Activated CD4-positive, alpha-beta T cell treated with anti-CD3 and anti-CD28 coated beads, Interleukin-2, Interleukin-6, amounts not matched to agents 100 ng/mL and 50 ng/mL, durations not matched to agents 16 hours and 8 hours (primary cell): ENCODE measurements around the gene PRICKLE1.

ENCODE experiments used
- DNase-seq: peaks from one replicate; pipeline ENCODE4 v3.0.0-alpha.2; 2020

PRICKLE1 gene

DNA sequence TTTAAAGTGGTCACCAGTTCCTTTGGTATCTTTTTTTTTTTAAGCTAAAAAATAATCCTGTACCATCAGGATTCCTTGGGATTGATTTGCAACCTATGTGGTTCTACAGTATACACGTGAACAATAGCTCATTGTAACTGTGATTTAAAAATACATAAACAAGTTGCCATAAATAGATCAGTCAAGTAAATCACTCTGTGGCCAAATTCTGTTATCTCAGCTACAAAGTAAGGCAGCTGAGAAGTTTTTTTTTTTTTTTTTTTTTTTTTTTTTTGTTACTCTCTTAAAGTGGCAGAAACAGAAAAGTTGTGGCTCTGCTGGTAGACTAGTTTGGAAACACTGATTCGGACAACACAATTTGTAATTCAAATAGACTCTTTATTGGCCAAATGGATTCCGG, 104.5 kb downstream of the PRICKLE1 start:
- no peak for DNase-seq

DNA sequence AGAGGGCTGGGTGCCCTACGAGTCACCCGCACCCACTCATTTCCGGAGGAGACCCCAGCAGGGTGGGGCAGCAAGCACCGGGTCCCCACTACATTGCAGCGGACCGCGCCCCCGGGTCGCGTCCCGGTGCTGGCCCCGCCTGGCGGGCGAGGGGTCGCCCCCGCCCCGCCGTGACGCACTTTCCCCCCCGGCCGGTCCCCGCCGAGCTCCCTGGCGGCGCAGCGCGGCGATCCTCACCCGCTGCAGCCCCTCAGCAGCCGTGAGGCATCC, 106.1 kb downstream of the PRICKLE1 start:
- no peak for DNase-seq

DNA sequence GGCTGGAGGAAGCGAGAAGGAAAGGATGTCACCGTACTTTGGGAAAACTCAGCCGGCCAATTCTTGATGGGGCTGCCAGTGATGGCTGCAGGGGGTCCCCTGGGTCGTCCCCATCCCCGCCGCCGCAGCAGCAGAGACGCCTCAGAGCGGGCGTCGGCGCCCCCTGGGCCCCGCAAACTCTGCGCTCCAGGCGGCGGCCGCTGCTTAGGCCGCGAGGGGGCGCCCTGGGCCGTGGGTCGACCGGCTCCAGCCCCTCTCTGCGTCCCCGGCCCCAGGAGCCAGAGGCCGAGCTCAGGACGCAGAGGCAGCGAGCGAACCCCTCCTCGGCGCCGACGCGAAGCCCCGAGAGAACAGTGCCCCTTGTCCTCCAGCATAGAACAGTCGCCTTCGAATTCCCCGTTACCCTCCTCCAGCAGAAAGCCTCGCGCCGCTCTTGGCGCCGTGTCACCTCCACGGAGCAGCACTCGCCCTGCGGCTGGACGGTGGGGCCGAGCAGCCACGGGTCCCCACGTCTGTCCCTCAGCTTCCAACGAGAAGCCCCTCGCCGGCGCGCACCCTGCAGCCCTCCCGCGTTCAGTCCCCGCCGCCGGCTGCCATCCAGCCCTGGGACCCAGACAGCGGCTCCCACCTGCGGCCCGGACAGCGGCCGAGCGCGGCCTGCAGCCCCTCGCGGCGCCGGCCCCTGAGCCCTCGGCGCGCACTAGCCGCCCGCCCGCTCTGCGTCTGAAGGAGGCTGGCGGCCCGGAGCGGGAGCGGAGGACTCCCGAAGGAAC, 106.6 kb downstream of the PRICKLE1 start:
- peak; percentile 67 for DNase-seq

DNA sequence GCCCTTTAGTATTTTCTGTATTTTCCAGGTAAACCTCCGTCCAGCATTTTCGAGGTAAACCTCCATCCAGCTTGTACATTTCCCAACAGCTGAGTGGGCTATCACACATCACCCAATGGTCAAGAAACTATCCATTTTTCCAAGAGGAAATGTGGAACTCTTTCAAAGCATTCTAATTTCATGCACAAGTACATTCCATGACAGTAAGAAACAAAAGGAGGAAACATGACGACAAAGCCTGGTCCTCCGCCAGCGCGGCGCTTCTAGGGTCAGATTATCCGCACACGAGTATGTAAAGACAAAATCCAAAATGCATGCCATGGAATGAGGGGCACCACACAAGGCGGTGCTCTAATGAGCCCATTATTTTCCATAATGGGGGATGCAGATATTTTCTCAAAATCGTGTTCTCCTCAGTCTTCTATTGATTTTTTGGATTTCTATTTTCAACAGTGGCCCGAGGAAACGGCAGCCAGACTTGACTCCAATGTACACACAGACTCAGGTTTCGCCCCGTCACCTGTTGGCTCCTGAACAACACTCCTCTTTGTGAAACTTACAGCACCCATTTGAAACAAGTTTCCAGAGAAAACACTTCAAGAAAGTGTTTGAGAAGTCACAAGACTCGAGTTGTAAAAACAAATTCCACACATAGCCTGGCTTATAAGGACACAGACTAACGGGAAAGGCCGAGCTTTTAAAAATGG, 107.4 kb downstream of the PRICKLE1 start:
- DNase-seq, result no peak

DNA sequence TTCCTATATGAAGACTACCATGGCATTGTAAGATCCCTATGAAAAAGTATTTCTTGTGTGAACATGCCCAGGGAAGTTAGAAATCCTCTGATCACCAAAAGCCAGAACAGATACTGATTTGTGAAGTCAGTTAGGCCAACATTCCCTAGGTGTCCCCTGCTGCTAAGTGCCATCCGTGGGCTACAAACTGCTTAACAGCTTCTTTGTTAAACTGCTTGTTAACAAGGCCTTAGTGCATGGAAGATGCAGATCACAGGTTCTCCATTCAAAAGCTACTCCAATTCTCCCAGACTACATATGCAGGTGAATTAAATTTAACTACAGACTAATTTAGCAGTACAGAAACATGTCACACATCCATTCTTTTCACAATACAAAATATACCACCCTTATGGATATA, 108.2 kb downstream of the PRICKLE1 start:
- no peak for DNase-seq

DNA sequence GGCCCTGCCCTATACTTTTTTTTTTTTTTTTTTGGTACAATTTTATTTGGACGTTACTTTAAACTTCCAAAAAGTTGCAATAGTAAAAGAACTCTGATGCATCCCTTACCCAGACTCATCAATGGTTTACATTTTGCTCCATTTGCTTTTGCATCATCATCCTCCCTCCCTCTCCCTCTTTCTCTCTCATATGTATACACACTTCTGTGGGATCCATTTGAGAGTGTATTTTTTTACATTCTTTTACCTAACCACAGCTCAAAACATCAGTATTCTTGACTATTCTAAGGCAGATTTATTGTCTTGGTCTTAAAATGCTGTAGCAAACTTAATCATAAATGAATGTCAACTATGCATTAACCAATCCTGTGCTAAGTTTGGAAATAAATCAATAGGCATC, 111.6 kb downstream of the PRICKLE1 start:
- DNase-seq, result no peak

DNA sequence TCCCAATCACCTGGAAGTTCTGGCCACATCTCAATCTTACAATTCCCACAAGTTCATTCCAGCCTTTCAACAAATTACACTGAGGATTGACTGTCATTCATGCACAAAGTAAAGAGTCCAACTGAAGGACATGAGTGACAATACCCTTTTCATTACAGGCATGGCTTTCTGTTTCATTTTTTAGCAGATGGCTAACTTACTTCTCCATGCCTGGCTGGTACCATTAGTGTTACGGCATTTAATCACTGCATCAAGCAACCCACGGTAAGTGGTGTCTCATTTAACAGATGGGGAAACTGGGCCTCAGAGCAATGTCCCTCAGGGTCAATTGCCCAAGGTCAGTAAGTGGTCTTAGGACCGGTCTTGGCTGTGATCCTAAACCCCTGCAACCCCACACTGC, 114.4 kb downstream of the PRICKLE1 start:
- DNase-seq, result no peak

DNA sequence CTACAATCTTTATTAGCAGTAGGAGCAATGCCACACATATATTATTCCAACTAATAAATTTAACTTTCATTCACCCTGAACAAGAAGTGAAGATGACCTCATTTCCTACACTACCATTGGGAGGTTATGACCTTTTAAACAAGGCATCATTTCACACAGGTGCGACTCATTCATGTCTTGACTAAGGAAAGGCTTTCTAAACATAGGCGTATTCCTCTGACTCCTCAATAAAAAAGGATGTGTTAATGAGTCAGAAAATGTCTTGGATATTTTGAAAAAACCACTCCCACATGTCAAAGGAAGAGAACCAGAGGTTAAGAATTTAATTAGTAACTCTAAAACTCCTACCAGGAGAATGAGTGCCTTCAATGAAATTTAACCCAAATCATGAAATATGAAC, 115.2 kb downstream of the PRICKLE1 start:
- DNase-seq, result no peak

DNA sequence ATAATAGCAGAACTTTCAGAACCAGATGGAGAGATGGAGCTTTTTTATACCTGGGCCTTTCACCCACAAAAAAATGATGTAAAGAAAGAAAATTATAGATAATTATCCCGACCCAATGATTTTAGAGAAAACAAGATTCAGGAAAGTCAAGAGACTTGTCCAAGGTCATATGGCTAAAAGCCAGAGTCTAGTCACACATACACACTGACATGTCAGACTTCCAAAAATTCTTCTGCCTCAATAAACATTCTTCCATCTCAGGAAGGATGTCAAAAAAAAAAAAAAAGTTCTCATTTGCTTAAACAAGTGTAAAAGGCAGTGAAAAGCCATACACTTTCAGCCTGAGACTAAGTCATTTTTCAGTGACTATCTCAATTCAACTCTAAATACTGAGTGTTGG, 116.0 kb downstream of the PRICKLE1 start:
- DNase-seq, result no peak

DNA sequence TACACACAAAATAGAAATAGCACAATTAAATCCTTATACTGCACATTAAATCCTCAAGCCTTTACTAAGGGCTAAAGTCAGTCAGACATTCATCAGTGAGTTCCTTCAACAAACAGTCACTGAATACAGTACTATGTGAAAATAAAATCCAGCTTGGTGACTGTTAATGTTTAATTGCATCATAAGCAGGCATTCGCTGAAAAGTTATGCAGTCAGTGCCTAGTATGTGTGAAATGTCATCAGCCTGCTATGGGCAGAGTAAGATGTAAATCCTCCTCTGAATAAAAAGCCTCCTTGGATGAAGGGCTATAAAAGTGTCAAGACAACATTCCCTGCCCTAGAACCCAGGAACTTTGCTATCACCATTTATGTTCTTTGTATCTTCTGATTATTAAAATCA, 116.4 kb downstream of the PRICKLE1 start:
- DNase-seq, result no peak

DNA sequence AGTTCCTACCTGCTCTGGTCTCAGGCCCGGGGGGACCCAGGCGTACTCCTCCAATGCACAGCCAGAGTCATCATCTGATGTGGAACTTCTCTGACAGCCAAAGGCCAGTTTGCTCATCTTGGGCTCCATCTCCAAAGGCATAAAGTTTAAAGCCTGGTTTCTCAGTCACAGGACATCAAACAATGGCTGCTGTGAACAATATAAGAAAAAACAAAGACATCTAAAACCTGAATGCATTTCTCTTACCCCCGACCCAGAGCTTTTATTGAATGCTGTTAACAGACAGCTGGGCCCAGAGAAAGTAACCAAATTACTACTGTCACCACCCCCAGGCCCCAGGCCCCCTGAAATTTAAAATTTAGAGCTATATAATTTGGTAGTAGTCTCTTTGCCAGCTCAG, 117.2 kb downstream of the PRICKLE1 start:
- no peak for DNase-seq

DNA sequence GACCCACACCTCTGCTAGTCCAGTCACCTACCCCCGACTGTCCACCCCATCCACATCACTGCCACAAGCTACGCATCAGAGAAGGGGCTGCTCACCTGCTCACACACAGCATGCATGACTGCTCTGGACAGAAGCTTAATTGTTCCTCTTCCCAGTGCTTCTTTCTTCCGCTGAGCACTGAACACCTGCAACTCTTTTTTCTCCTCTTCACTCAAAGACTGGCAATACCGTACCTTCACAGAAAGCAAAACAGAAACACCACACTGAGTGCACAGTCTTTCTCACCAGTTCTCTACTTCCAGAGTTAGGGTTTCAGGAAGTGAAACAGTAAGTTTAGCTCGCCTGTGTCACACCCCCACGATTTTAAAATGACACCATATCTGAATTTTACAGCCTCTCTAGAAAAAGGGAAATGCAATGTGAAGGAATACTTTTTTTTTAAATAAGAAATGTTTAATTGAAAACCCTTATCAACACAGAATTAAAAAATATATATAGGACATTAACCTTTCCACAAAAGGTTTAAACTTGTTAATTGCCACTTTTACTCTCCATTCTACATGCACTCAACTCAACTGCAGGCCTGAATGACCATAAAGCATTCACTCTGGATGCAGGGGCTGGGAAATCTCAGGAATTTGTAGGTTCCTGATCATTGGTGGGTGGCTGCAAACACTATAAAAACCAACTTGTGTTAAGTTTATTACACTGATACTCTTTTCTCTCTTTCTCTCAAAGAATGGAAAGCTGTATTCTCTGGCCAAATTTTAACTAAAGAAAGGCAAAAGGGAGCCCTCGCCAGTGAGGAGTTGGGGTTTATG, 120.0 kb downstream of the PRICKLE1 start:
- peak; percentile 46 for DNase-seq

DNA sequence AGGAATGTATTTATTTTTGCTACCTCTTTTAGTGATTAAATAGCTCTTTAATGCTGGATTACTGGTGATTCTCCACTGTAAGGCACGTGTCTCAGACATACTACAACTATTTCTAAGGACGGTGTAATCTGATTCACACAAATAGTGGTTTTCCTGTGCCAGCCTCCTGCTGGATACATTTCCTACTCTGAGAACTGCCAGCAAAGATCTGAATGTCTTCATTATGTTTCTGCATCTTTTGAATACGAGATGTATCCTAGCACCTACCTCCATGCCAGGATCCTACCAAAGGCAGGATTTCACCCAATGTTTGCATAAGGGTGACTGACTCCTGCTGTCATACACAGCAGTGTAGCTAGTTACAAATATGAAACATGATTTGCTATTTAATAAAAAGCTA, 120.6 kb downstream of the PRICKLE1 start:
- DNase-seq, result no peak

DNA sequence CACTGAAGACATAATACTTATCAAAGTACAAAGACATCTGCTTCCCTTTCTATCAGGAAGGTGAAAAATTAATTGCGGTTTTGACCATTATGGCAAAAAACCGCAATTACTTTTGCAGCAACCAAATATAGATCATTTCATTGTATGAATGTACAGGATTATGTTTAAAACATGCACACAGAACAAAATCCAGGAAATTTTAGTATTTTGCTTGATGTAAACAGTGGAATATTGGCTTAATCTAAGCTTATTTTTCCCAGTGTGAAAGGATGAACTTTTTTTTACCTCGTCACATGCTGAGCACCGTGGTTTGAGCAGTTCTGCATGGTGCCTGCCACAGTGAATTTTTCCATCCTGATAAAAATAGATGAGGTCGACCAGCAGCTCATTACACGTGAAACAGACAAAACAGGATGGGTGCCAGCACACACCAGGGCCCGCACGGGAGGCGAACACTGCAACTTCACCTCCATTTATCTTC, 121.2 kb downstream of the PRICKLE1 start:
- no peak for DNase-seq

DNA sequence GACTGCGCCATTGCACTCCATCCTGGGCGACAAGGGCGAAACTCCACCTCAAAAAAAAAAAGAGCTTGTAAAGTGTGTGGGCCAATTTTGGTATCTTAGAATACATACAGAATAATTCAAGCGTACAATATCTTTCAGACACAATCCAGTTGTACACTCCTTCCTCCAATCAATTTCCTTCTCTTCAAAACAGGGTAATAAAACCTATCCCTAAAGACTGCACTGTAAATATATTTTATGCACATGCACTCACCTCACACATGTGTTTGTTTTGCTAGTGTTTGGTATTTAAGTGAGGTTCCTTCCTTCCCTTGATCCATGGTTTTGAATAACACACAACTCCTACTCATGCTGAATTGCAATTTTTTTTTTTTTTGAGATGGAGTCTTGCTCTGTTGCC, 125.9 kb downstream of the PRICKLE1 start:
- DNase-seq, result no peak

DNA sequence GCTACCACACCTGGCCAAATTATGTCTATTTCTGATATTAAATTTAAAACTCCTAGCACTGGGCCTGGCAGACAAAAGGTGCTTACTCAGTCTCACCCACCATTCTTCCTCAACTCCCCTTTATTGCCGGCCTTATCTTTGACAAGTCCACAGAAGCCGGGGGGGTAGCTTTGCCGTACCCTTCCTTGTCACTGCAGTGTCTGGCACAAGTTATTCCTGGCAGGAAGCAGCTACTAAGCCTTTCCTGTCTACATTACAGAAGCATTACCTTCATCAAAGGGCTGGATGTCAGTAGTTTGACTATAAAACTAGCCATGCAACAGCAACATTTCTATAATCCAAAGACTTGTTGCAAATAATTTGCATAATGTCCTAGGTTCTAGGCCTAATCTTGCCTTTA, 127.1 kb downstream of the PRICKLE1 start:
- no peak for DNase-seq

DNA sequence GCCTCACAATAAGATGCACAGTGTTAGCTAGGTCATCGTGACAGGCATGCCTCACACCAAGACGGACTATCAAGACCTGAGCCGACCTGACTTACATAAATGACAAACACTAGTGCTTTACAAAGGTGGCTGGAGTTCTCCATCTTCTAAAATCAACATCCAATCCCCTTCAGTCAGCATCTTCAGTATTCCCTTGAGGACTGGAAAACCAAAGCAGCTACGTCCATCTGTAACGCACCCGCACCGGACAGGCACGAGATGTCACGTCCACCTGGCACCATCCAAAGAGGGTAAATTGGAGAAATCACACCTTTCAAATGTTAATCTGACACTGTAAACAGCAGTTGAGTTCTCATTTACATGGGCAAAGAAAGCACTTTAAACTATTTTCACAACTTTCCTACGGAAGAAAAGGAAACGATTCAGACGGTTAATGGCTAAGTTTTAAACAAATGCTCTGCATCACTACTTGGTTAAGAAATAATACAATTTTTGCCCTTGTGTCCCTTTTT, 130.2 kb downstream of the PRICKLE1 start:
- DNase-seq, result no peak

DNA sequence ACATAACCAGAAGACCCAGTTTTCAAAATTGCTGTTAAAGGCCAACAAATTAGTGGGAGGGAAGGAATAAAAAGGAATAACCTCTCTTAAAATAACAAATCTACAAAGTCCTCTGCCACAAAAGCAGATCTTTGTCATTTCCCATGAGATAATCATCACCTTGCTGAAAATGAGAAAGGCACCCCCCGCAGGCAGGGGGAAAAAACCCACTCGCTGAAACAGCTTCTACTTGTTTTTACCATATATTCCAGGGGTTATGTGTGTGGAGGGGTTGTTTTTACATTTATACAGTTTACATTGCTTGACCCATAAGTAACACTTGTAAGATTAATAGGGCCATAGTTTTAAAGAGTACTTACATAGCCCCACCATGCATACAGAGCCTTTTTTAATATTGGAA, 131.0 kb downstream of the PRICKLE1 start:
- no peak for DNase-seq

DNA sequence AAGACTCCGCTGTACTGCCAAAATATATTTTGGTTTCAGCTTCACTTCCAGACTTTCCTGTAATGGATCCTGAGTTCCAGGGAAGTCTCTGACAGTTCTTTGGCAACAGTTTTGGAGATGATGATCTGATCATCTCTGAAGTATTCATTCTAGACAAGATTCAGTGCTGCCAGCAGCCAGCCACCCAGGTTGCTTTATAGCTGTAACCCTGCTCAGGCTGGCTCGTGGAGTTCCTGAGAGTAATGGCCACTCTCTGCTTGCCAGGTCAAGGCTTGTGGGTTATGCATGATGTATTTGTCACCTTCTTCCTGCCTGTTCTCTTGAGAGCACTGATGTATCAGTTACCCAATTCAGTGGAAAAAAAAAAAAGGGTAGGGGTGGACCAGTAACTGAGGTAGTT, 139.3 kb downstream of the PRICKLE1 start:
- DNase-seq, result no peak

DNA sequence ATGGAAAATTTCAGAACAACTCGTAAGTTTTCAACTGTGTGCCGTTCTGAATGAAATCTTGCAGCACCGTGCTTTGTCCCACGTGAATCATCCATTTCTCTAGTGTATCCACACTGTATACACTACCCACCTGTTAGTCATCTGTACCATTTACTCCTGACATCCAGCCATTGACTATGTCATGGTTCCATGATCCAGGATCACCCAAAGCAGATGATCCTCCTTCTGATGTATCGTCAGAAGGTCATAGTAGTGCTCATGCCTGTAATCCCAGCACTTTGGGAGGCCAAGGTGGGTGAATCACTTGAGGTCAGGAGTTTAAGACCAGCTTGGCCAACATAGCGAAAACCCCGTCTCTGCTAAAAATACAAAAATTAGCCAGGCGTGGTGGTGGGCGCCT, 140.7 kb downstream of the PRICKLE1 start:
- no peak for DNase-seq

DNA sequence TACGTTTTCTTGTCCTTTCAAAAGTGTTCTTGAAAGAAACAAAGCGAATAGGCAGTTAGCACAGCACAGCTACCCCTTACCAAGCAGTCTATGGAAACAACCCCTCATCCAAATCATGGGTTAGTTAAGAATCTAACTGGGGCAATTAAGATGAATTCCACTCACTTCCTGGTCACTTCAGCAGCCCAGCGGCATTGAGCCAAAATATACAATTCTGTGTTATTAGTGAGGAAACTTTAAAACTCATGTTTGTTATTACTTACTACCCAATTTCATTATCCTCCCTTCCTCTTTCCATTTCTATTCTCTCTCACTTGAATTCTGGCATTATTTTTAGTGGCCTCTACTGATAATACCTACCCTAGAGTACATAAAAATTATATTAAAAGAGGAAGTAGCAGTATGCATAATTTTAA, 142.2 kb downstream of the PRICKLE1 start:
- DNase-seq, result no peak

DNA sequence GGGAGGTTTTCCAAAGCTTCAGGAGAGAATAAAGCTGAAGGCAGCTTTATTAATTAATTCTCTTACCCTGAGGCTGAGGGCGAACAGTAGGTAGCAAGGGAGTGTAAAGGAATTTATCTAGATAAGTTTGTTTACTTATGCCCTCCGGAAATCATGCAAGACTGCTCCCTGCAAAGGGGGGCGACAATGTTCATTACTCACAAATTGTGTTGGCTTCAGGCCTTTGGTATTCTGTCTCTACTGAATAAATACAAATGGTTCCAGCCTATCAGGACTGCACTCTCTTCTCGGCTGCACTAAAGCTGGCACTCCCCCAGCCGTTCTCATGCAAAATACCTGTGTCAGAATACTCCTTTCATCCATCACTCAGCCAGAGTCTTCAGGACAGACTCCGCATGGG, 142.8 kb downstream of the PRICKLE1 start:
- DNase-seq, result no peak

DNA sequence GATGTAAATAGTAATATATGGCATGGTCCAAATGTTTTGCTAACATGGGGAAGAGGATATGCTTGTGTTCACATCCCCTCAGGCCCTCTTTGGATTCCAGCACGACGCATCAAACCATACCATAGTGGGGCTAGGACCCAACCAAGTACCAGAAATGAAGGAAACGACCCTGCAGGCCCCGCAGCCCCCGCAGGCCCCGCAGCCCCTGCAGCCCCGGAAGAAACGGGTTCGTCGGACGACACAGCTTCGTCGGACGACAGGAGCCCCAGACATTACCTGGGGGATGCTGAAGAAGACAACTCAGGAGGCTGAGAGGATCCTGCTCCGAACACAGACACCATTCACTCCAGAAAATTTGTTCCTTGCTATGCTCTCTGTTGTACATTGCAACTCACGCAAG, 143.7 kb downstream of the PRICKLE1 start:
- DNase-seq, result no peak
